ENCODE results near the gene GCNA. TPM values are rescaled to one million over a fixed set of nuclear protein-coding genes. Genes with fewer than 3 reads are reported as not detected.
A peak's percentile ranks its signal among the peaks of the same experiment; 100 is the strongest.

The GCNA gene
- total and polyA plus RNA-seq, 2 of the 13 experiments (the other 11 are each of a cell fraction or from before 2014, with no cell fraction given), result 0.38 to 0.66 TPM

DNA sequence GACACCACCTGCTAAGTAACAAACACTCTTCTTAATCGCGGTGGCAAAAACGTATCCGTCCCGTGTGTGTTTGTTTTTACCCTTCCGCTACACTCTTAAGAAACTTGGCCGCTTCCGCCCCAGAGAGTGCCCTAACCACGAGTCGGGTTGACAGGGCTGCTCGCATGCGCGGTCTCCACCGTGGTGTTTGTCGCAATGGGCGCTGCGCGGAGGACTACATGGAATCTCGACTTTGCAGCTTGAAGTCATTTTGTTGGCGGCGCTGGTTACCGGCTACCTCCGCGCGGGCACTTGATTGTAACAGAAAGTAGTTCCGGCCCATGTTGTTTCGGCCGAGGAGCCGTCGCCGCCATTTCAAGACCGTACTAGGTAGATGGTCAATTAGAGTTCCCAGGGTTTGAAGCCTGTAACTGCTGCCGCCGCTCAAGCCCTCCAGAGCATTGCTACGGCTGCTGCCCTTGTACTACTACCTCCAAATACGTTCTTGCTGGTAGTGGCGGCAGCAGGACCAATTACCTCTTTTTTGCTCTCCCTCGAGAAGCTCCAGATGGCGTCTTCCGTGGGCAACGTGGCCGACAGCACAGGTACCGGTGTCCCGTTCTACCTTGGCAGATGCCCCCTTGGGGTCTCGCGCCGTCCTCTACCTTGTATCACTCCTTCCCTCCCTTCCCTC, 45.3 kb upstream of the GCNA start, which contains the start of gene OGT (continued):
- TF ChIP-seq CHCHD3 (CRISPR knock-in tag; IDR thresholded peaks at IDR 0.05) (no peak), ZNF543 (CRISPR knock-in tag; IDR thresholded peaks at IDR 0.05) (0 out of 2 replicates have a peak, but pooled peaks have one; percentile 65), AGO1 (IDR thresholded peaks at IDR 0.05; ENCODE audit: low read depth, low read length, poor library complexity, severe bottlenecking) (no peak), KMT2B (CRISPR knock-in tag; IDR thresholded peaks at IDR 0.05) (peak; percentile 61; the same call in 1 of the 2 replicates), ZNF318 (CRISPR knock-in tag; IDR thresholded peaks at IDR 0.05) (no peak), FOSL2 (CRISPR knock-in tag; IDR thresholded peaks at IDR 0.05) (peak; percentile 36), ZSCAN20 (CRISPR knock-in tag; IDR thresholded peaks at IDR 0.05; ENCODE audit: borderline replicate concordance) (0 out of 2 replicates have a peak, but pooled peaks have one; percentile 46), SKIL (CRISPR knock-in tag; IDR thresholded peaks at IDR 0.05; ENCODE audit: borderline replicate concordance) (no peak), MIXL1 (CRISPR knock-in tag; IDR thresholded peaks at IDR 0.05) (peak; percentile 75; the same call in 1 of the 2 replicates), HMG20A (CRISPR knock-in tag; IDR thresholded peaks at IDR 0.05; ENCODE audit: borderline replicate concordance) (no peak; the same call in 1 of the 2 replicates), ZBTB3 (CRISPR knock-in tag; IDR thresholded peaks at IDR 0.05; ENCODE audit: borderline replicate concordance, low read depth) (no peak)
- TF ChIP-seq, protein P1, sequence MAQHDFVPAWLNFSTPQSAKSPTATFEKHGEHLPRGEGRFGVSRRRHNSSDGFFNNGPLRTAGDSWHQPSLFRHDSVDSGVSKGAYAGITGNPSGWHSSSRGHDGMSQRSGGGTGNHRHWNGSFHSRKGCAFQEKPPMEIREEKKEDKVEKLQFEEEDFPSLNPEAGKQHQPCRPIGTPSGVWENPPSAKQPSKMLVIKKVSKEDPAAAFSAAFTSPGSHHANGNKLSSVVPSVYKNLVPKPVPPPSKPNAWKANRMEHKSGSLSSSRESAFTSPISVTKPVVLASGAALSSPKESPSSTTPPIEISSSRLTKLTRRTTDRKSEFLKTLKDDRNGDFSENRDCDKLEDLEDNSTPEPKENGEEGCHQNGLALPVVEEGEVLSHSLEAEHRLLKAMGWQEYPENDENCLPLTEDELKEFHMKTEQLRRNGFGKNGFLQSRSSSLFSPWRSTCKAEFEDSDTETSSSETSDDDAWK (CRISPR knock-in tag; IDR thresholded peaks at IDR 0.05), result no peak
- TF ChIP-seq, protein P2, sequence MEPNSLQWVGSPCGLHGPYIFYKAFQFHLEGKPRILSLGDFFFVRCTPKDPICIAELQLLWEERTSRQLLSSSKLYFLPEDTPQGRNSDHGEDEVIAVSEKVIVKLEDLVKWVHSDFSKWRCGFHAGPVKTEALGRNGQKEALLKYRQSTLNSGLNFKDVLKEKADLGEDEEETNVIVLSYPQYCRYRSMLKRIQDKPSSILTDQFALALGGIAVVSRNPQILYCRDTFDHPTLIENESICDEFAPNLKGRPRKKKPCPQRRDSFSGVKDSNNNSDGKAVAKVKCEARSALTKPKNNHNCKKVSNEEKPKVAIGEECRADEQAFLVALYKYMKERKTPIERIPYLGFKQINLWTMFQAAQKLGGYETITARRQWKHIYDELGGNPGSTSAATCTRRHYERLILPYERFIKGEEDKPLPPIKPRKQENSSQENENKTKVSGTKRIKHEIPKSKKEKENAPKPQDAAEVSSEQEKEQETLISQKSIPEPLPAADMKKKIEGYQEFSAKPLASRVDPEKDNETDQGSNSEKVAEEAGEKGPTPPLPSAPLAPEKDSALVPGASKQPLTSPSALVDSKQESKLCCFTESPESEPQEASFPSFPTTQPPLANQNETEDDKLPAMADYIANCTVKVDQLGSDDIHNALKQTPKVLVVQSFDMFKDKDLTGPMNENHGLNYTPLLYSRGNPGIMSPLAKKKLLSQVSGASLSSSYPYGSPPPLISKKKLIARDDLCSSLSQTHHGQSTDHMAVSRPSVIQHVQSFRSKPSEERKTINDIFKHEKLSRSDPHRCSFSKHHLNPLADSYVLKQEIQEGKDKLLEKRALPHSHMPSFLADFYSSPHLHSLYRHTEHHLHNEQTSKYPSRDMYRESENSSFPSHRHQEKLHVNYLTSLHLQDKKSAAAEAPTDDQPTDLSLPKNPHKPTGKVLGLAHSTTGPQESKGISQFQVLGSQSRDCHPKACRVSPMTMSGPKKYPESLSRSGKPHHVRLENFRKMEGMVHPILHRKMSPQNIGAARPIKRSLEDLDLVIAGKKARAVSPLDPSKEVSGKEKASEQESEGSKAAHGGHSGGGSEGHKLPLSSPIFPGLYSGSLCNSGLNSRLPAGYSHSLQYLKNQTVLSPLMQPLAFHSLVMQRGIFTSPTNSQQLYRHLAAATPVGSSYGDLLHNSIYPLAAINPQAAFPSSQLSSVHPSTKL (CRISPR knock-in tag; IDR thresholded peaks at IDR 0.05), result peak; percentile 59
